HepG2 (cell line): ENCODE measurements around the gene VPS13D. TPM values are rescaled to one million over a fixed set of nuclear protein-coding genes. Genes with fewer than 3 reads are reported as not detected.

Experiments used
- ARHGAP35 ChIP-seq: sonication (generic); formaldehyde crosslinking; IDR thresholded peaks from 2 replicates; pipeline ENCODE4 v1.9.0; 2022; ENCODE audit warnings: mild to moderate bottlenecking, inconsistent platforms, moderate library complexity, missing genetic modification reagents, borderline replicate concordance
- ATF5 ChIP-seq: sonication (generic); formaldehyde crosslinking; IDR thresholded peaks from 2 replicates; pipeline ENCODE4 v1.4.0; 2020; ENCODE audit warnings: mild to moderate bottlenecking, low read depth, missing genetic modification reagents
- CAMTA2 ChIP-seq: sonication (generic); formaldehyde crosslinking; IDR thresholded peaks from 2 replicates; pipeline ENCODE4 v1.4.0; 2020; ENCODE audit warnings: mild to moderate bottlenecking, missing genetic modification reagents, borderline replicate concordance
- FOSL1 ChIP-seq: sonication (generic); formaldehyde crosslinking; IDR thresholded peaks from 2 replicates; pipeline ENCODE4 v1.9.0; 2021; ENCODE audit warnings: missing genetic modification reagents, borderline replicate concordance
- HBP1 ChIP-seq: IDR thresholded peaks from 2 replicates; pipeline ENCODE4 v1.6.1; 2016; ENCODE audit warnings: low read depth, control low read depth
- IKZF4 ChIP-seq: sonication (generic); formaldehyde crosslinking; IDR thresholded peaks from 2 replicates; pipeline ENCODE4 v1.5.1; 2020; ENCODE audit warnings: borderline replicate concordance, mild to moderate bottlenecking, low read depth, missing genetic modification reagents; ENCODE audit errors: not compliant biosample characterization
- IRF2 ChIP-seq: IDR thresholded peaks from 2 replicates; pipeline ENCODE4 v1.6.1; 2018; ENCODE audit warnings: missing genetic modification reagents, missing compliant biosample characterization
- KDM1A ChIP-seq: IDR thresholded peaks from 2 replicates; pipeline ENCODE4 v1.6.1; 2016; ENCODE audit warnings: missing compliant biosample characterization
- MAX ChIP-seq: IDR thresholded peaks from 2 replicates; pipeline ENCODE4 v1.6.1; 2012; ENCODE audit warnings: inconsistent platforms
- MTERF4 ChIP-seq: sonication (generic); formaldehyde crosslinking; IDR thresholded peaks from 2 replicates; pipeline ENCODE4 v1.8.0; 2023; ENCODE audit warnings: mild to moderate bottlenecking, missing genetic modification reagents
- NFIC ChIP-seq: IDR thresholded peaks from 2 replicates; pipeline ENCODE4 v1.6.1; 2012; ENCODE audit warnings: mild to moderate bottlenecking, low read length, inconsistent platforms
- NKX3-1 ChIP-seq: sonication (generic); formaldehyde crosslinking; IDR thresholded peaks from 2 replicates; pipeline ENCODE4 v1.5.0; 2020; ENCODE audit warnings: missing genetic modification reagents
- PCBP1 ChIP-seq: fragments of 200-400 bp; formaldehyde crosslinking; IDR thresholded peaks from 2 replicates; pipeline ENCODE4 v1.6.1; 2017; ENCODE audit warnings: mild to moderate bottlenecking, low read depth, low read length, borderline replicate concordance
- PITX1 ChIP-seq: sonication (generic); formaldehyde crosslinking; IDR thresholded peaks from 2 replicates; pipeline ENCODE4 v1.5.1; 2020; ENCODE audit warnings: mild to moderate bottlenecking, missing genetic modification reagents
- SMARCC2 ChIP-seq: fragments of 450-650 bp; IDR thresholded peaks from 2 replicates; pipeline ENCODE4 v1.6.1; 2017; ENCODE audit warnings: antibody characterized with exemption, mild to moderate bottlenecking
- TRIM24 ChIP-seq: sonication (generic); formaldehyde crosslinking; IDR thresholded peaks from 2 replicates; pipeline ENCODE4 v1.8.0; 2022; ENCODE audit warnings: mild to moderate bottlenecking, missing genetic modification reagents
- USF2 ChIP-seq, 2 experiments: sonication (generic) in 1 of 2; formaldehyde crosslinking in 1 of 2; IDR thresholded peaks; 2 replicates each; pipeline versions ENCODE4 v1.5.1 to v1.6.1; 2011 to 2020; ENCODE audit warnings: borderline replicate concordance in 1 of 2, low read depth in 1 of 2, low read length in 1 of 2, mild to moderate bottlenecking in 1 of 2, missing genetic modification reagents in 1 of 2, moderate library complexity in 1 of 2
- ZNF280D ChIP-seq: sonication (generic); formaldehyde crosslinking; IDR thresholded peaks from 2 replicates; pipeline ENCODE4 v1.5.1; 2020; ENCODE audit warnings: mild to moderate bottlenecking, missing genetic modification reagents
- ZNF589 ChIP-seq: sonication (generic); formaldehyde crosslinking; conservative IDR thresholded peaks from 2 replicates; pipeline ENCODE4 v1.8.0; 2022; ENCODE audit warnings: mild to moderate bottlenecking, moderate library complexity, missing genetic modification reagents
- polyA plus RNA-seq, 8 experiments: library from polyadenylated mRNA; depleted of rRNA in 3 of 8; stranded (reverse) in 7 of 8; unstranded in 1 of 8; fragments of >200 nt; fragmentation: Illumina TruSeq in 4 of 8; extraction: Trizol in 4 of 8; gene quantifications; 2 replicates each; pipeline versions ENCODE4 v1.2.1 to v1.2.3, GENCODE V29; 2011 to 2016; ENCODE audit warnings: low read depth in 4 of 8, missing spikeins in 1 of 8, mixed read lengths in 1 of 8; ENCODE audit not compliant: insufficient read depth in 1 of 8
- total RNA-seq, 5 experiments: library from RNA; depleted of rRNA; stranded (reverse); fragments of >200 nt; fragmentation: Illumina TruSeq; extraction: Trizol; gene quantifications; 2 replicates each; pipeline ENCODE4 v1.2.3, GENCODE V29; 2016; ENCODE audit warnings: low read depth in 1 of 5

The VPS13D gene
- total and polyA plus RNA-seq, 2 of the 13 experiments (the other 11 are each of a cell fraction or from before 2014, with no cell fraction given), result 8.6 to 13.9 TPM

- TF ChIP-seq ZNF589 (CRISPR knock-in tag) (no peak), PITX1 (CRISPR knock-in tag) (peak; percentile 98), ARHGAP35 (CRISPR knock-in tag) (no peak), MTERF4 (CRISPR knock-in tag) (no peak), ATF5 (CRISPR knock-in tag) (no peak), NKX3-1 (CRISPR knock-in tag) (peak; percentile 94; the same call in 1 of the 2 replicates), HBP1 (CRISPR knock-in tag) (no peak), IKZF4 (CRISPR knock-in tag) (no peak), SMARCC2 (peak; percentile 73; the same call in 1 of the 2 replicates), ZNF280D (CRISPR knock-in tag) (peak; percentile 90), USF2 (IDR thresholded peaks at IDR 0.05; ENCODE audit: low read depth, low read length) (no peak), USF2 (CRISPR knock-in tag; IDR thresholded peaks at IDR 0.05; ENCODE audit: borderline replicate concordance) (no peak; the same call in 1 of the 2 replicates), CAMTA2 (CRISPR knock-in tag) (no peak), TRIM24 (CRISPR knock-in tag) (no peak), KDM1A (CRISPR knock-in tag) (peak; percentile 91), MAX (peak; percentile 73; the same call in 1 of the 2 replicates), PCBP1 (no peak), IRF2 (peak; percentile 89), FOSL1 (peak; percentile 89; the same call in 1 of the 2 replicates), NFIC (peak; percentile 99)
Observed at GRCh38 chr1:12528021-12528852, 298.4 kb downstream of the VPS13D start (continued).
